Gastroesophageal sphincter (tissue), 3 donors: Measurements from ENCODE around the gene ZNF177.
A peak's percentile ranks its signal among the peaks of the same experiment; 100 is the strongest.

ENCODE experiments used
- CTCF ChIP-seq, 4 experiments: fragments of 200-600 bp in 2 of 4; fragments of 450-650 bp in 2 of 4; sonication (generic) in 1 of 4; IDR thresholded peaks; one replicate each; pipeline ENCODE4 v1.5.1; 2017 to 2019; ENCODE audit warnings: antibody characterized with exemption in 4 of 4, mild to moderate bottlenecking in 2 of 4, moderate library complexity in 2 of 4
- POLR2AphosphoS5 ChIP-seq: sonication (generic); formaldehyde crosslinking; IDR thresholded peaks from one replicate; pipeline ENCODE4 v1.6.1; 2017; ENCODE audit warnings: antibody characterized with exemption

- TF ChIP-seq POLR2AphosphoS5 (no peak), CTCF (IDR thresholded peaks at IDR 0.05) (peak in 1 of 4 experiments; percentile 54)
These were observed 68.7 kb downstream of the ZNF177 start for GRCh38 chr19:9431475-9431874.
